H9 (cell line): ENCODE data around the gene HDDC2. TPM values are rescaled to one million over a fixed set of nuclear protein-coding genes. Genes with fewer than 3 reads are reported as not detected.

Experiments
- DNase-seq: peaks from one replicate; pipeline ENCODE4 v3.0.0-alpha.2; 2017
- H2AFZ ChIP-seq: one replicate; pipeline ENCODE4 v1.6.1; 2013; ENCODE audit warnings: mild to moderate bottlenecking, low read length, control low read depth, moderate library complexity
- H2AK5ac ChIP-seq: 2 replicates; pipeline ENCODE4 v1.6.1; 2013; ENCODE audit warnings: low read length, control low read depth, mixed read lengths; ENCODE audit not compliant: insufficient read length
- H2BK120ac ChIP-seq: one replicate; pipeline ENCODE4 v1.6.1; 2013; ENCODE audit warnings: low read depth, mild to moderate bottlenecking, low read length, control low read depth, inconsistent platforms; ENCODE audit not compliant: poor library complexity, severe bottlenecking
- H2BK12ac ChIP-seq: 2 replicates; pipeline ENCODE4 v1.6.1; 2013; ENCODE audit warnings: low read length, control low read depth, mixed read lengths, low read depth; ENCODE audit not compliant: insufficient read length
- H2BK15ac ChIP-seq: 2 replicates; pipeline ENCODE4 v1.6.1; 2013; ENCODE audit warnings: low read depth, low read length, control low read depth
- H2BK20ac ChIP-seq: one replicate; pipeline ENCODE4 v1.6.1; 2013; ENCODE audit warnings: low read depth, mild to moderate bottlenecking, low read length, control low read depth, inconsistent platforms; ENCODE audit not compliant: poor library complexity, severe bottlenecking
- H2BK5ac ChIP-seq: 2 replicates; pipeline ENCODE4 v1.6.1; 2013; ENCODE audit warnings: low read length, control low read depth, mixed read lengths; ENCODE audit not compliant: insufficient read length
- H3K14ac ChIP-seq: 2 replicates; pipeline ENCODE4 v1.6.1; 2013; ENCODE audit warnings: low read length, control low read depth; ENCODE audit not compliant: insufficient read depth
- H3K18ac ChIP-seq: 2 replicates; pipeline ENCODE4 v1.6.1; 2013; ENCODE audit warnings: low read depth, mild to moderate bottlenecking, mixed read lengths, low read length, control low read depth; ENCODE audit not compliant: insufficient read length
- H3K23ac ChIP-seq: 2 replicates; pipeline ENCODE4 v1.6.1; 2013; ENCODE audit warnings: low read length, control low read depth, mixed read lengths, low read depth; ENCODE audit not compliant: insufficient read length
- H3K23me2 ChIP-seq: 2 replicates; pipeline ENCODE4 v1.6.1; 2013; ENCODE audit warnings: low read depth, mild to moderate bottlenecking, mixed read lengths, low read length, control low read depth; ENCODE audit not compliant: insufficient read length, poor library complexity, severe bottlenecking
- H3K27ac ChIP-seq: 2 replicates; pipeline ENCODE4 v1.5.1; 2013; ENCODE audit warnings: low read length, control low read depth, mixed read lengths, low read depth; ENCODE audit not compliant: insufficient read length
- H3K27me3 ChIP-seq: 2 replicates; pipeline ENCODE4 v1.6.1; 2013; ENCODE audit warnings: low read length, control low read depth, inconsistent platforms; ENCODE audit not compliant: insufficient read depth
- H3K4ac ChIP-seq: 2 replicates; pipeline ENCODE4 v1.6.1; 2013; ENCODE audit warnings: low read depth, mild to moderate bottlenecking, control low read depth, inconsistent platforms, low read length, moderate library complexity
- H3K4me1 ChIP-seq: 2 replicates; pipeline ENCODE4 v1.6.1; 2013; ENCODE audit warnings: low read length, control low read depth, inconsistent platforms; ENCODE audit not compliant: insufficient read depth
- H3K4me2 ChIP-seq: 2 replicates; pipeline ENCODE4 v1.6.1; 2013; ENCODE audit warnings: low read length, control low read depth, mixed read lengths; ENCODE audit not compliant: insufficient read length, insufficient read depth
- H3K56ac ChIP-seq: 2 replicates; pipeline ENCODE4 v1.6.1; 2013; ENCODE audit warnings: low read depth, mild to moderate bottlenecking, mixed read lengths, low read length, control low read depth; ENCODE audit not compliant: insufficient read length
- H3K79me1 ChIP-seq: 2 replicates; pipeline ENCODE4 v1.6.1; 2013; ENCODE audit warnings: low read depth, mild to moderate bottlenecking, moderate library complexity, low read length, control low read depth, inconsistent platforms; ENCODE audit not compliant: insufficient read depth, poor library complexity, severe bottlenecking
- H3K79me2 ChIP-seq: 2 replicates; pipeline ENCODE4 v1.6.1; 2013; ENCODE audit warnings: low read length, control low read depth, inconsistent platforms; ENCODE audit not compliant: insufficient read depth
- H3K9ac ChIP-seq: 2 replicates; pipeline ENCODE4 v1.6.1; 2013; ENCODE audit warnings: low read length, control low read depth, mixed read lengths; ENCODE audit not compliant: insufficient read length; ENCODE audit errors: extremely low read depth
- H3K9me3 ChIP-seq: one replicate; pipeline ENCODE4 v1.6.1; 2013; ENCODE audit warnings: low read depth, low read length, inconsistent platforms; ENCODE audit not compliant: control insufficient read depth
- H3T11ph ChIP-seq: one replicate; pipeline ENCODE4 v1.6.1; 2013; ENCODE audit warnings: mild to moderate bottlenecking, low read length, control low read depth, inconsistent platforms
- H4K20me1 ChIP-seq: one replicate; pipeline ENCODE4 v1.6.1; 2013; ENCODE audit not compliant: control insufficient read depth, insufficient read length, insufficient read depth
- H4K5ac ChIP-seq: 2 replicates; pipeline ENCODE4 v1.6.1; 2013; ENCODE audit warnings: low read depth, mild to moderate bottlenecking, mixed read lengths, low read length, control low read depth; ENCODE audit not compliant: insufficient read length
- H4K8ac ChIP-seq: replicated peaks from 2 replicates; pipeline ENCODE4 v1.6.1; 2013; ENCODE audit warnings: low read length, control low read depth, mixed read lengths, low read depth; ENCODE audit not compliant: insufficient read length
- H4K91ac ChIP-seq: 2 replicates; pipeline ENCODE4 v1.6.1; 2013; ENCODE audit warnings: low read depth, mild to moderate bottlenecking, moderate library complexity, mixed read lengths, low read length, control low read depth; ENCODE audit not compliant: insufficient read length
- H3K27ac Mint-ChIP-seq, 3 experiments: 2 replicates in 2 of 3; 3 replicates in 1 of 3; pipeline ENCODE4 v1.8.0; 2020 to 2021; ENCODE audit warnings: mixed read lengths in 3 of 3, mild to moderate bottlenecking in 1 of 3, moderate library complexity in 1 of 3
- H3K27me3 Mint-ChIP-seq: 2 replicates; pipeline ENCODE4 v1.8.0; 2021; ENCODE audit warnings: low read depth, mild to moderate bottlenecking, moderate library complexity, mixed read lengths
- H3K36me3 Mint-ChIP-seq, 3 experiments: 2 replicates in 2 of 3; 3 replicates in 1 of 3; pipeline ENCODE4 v1.8.0; 2020 to 2021; ENCODE audit warnings: low read depth in 3 of 3, mixed read lengths in 3 of 3; ENCODE audit not compliant: insufficient read depth in 1 of 3
- H3K4me1 Mint-ChIP-seq, 2 experiments: 2 replicates each; pipeline ENCODE4 v1.8.0; 2020; ENCODE audit warnings: mixed read lengths in 2 of 2
- H3K4me3 Mint-ChIP-seq, 2 experiments: 2 replicates in 1 of 2; 3 replicates in 1 of 2; pipeline ENCODE4 v1.8.0; 2020 to 2021; ENCODE audit warnings: mild to moderate bottlenecking in 2 of 2, mixed read lengths in 2 of 2, moderate library complexity in 1 of 2
- H3K9me3 Mint-ChIP-seq, 2 experiments: 2 replicates in 1 of 2; 3 replicates in 1 of 2; pipeline ENCODE4 v1.8.0; 2020; ENCODE audit warnings: mild to moderate bottlenecking in 2 of 2, mixed read lengths in 2 of 2, moderate library complexity in 1 of 2
- WGBS: extraction: QIAGEN DNeasy Blood & Tissue Kit; methylation state at CpG from one replicate; pipeline ENCODE4 v1.1.7; 2013; ENCODE audit warnings: missing lambda C conversion rate, low lambda C conversion rate, mixed read lengths; ENCODE audit not compliant: insufficient read length; ENCODE audit errors: extremely low coverage; 5-methylcytosine and 5-hydroxymethylcytosine counted together
- total RNA-seq: library from RNA; stranded (reverse); gene quantifications from 2 replicates; pipeline ENCODE4 v1.2.1, GENCODE V29; 2021
- TF ChIP-seq, protein P1 (sequence below): fragments of 200-600 bp; sonication (generic); conservative IDR thresholded peaks from 3 replicates; pipeline ENCODE4 v1.8.0; 2021; ENCODE audit warnings: antibody characterized with exemption, mild to moderate bottlenecking

The HDDC2 gene
- total RNA-seq, 1 experiment from 2014 or later: 77.8 TPM

DNA sequence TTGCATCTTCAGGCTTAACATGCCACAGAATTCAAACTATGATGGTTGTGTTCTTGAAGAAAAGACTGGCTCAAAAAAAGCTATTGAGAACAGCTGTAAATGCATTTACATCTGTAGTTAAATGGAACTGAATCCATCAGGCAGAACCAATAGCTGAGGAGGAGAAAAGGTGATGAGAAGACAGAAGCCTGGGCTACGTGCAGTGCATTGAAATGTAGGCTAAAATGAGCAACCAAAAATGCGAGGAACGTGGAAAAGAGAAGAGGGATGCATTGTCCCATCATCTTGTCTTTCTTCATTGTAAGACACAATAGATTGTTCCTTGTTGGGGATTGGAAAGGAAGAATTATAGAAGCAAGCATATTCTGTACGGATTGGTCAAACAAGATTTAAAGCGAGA is 13.8 kb upstream of the HDDC2 start:
- H3K27me3 ChIP-seq: no peaks in the 10 kb centered on the region
- no peaks in the 10 kb centered on the region for H3K79me2 ChIP-seq
- Mint-ChIP-seq H3K27ac (no peak overlapping the region), H3K36me3 (no peaks in the 10 kb centered on the region; a peak in 1 of 7 replicates), H3K4me3 (no peak overlapping the region), H3K9me3 (no peaks in the 10 kb centered on the region), H3K4me1 (peaks cover 7 to 9% of the 10 kb centered on the region in 2 experiments), H3K27me3 (no peaks in the 10 kb centered on the region)
- H3K27ac ChIP-seq: no peak overlapping the region
- no peaks in the 10 kb centered on the region for H4K20me1 ChIP-seq
- H3K56ac ChIP-seq: no peak overlapping the region
- no peak overlapping the region for H3K9ac ChIP-seq
- H3T11ph ChIP-seq: no peak overlapping the region
- H4K5ac ChIP-seq: no peak overlapping the region
- no peaks in the 10 kb centered on the region for H3K9me3 ChIP-seq
- TF ChIP-seq, protein P1, sequence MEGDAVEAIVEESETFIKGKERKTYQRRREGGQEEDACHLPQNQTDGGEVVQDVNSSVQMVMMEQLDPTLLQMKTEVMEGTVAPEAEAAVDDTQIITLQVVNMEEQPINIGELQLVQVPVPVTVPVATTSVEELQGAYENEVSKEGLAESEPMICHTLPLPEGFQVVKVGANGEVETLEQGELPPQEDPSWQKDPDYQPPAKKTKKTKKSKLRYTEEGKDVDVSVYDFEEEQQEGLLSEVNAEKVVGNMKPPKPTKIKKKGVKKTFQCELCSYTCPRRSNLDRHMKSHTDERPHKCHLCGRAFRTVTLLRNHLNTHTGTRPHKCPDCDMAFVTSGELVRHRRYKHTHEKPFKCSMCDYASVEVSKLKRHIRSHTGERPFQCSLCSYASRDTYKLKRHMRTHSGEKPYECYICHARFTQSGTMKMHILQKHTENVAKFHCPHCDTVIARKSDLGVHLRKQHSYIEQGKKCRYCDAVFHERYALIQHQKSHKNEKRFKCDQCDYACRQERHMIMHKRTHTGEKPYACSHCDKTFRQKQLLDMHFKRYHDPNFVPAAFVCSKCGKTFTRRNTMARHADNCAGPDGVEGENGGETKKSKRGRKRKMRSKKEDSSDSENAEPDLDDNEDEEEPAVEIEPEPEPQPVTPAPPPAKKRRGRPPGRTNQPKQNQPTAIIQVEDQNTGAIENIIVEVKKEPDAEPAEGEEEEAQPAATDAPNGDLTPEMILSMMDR: no peak
- no peak overlapping the region for H3K4me2 ChIP-seq
- WGBS: no CpG with 5 or more reads among the region's 5 CpGs
- no peak overlapping the region for H4K91ac ChIP-seq
- no peak overlapping the region for H3K14ac ChIP-seq
- no peaks in the 10 kb centered on the region for H3K4me1 ChIP-seq
- no peak overlapping the region for H2AK5ac ChIP-seq
- H2BK5ac ChIP-seq: no peak overlapping the region
- H2AFZ ChIP-seq: no peak overlapping the region
- H3K4ac ChIP-seq: no peak overlapping the region
- no peaks in the 10 kb centered on the region for H3K79me1 ChIP-seq
- no peak overlapping the region for H2BK15ac ChIP-seq
- H4K8ac ChIP-seq: no peak overlapping the region
- no peak for DNase-seq
- H3K23ac ChIP-seq: no peak overlapping the region
- H3K18ac ChIP-seq: no peak overlapping the region
- no peak overlapping the region for H2BK120ac ChIP-seq
- no peak overlapping the region for H2BK12ac ChIP-seq
- no peaks in the 10 kb centered on the region for H3K23me2 ChIP-seq
- no peak overlapping the region for H2BK20ac ChIP-seq
